Measurements from ENCODE around the gene LRRTM3. TPM values are rescaled to one million over a fixed set of nuclear protein-coding genes. Genes with fewer than 3 reads are reported as not detected.

Gene LRRTM3
- total RNA-seq, 2 donors from 2014 or later, result 0.14 TPM; not detected in 1

- H3K27me3 ChIP-seq (replicated peaks; ENCODE audit: insufficient read depth), result no peaks in the 10 kb centered on the region
- H3K4me1 ChIP-seq (ENCODE audit: control insufficient read depth in 1 of 2, low read depth in 2 of 2), result no peaks in the 10 kb centered on the region
- H3K4me3 ChIP-seq, result no peak overlapping the region
- ATAC-seq (ENCODE audit: insufficient number of reproducible peaks, low FRiP score, low read depth) (no peak), DNase-seq (ENCODE audit: low spot score) (no peak)
- no peak for TF ChIP-seq CTCF (IDR thresholded peaks at IDR 0.05)
- H3K27ac ChIP-seq, result no peak overlapping the region
- no peaks in the 10 kb centered on the region for H3K36me3 ChIP-seq
- H3K9me3 ChIP-seq, result no peaks in the 10 kb centered on the region
These were observed 151.5 kb downstream of the LRRTM3 start for GRCh38 chr10:67077376-67077775.

GRCh38 chr10:67079126-67079525 lies 153.3 kb downstream of the LRRTM3 start:
- TF ChIP-seq CTCF (IDR thresholded peaks at IDR 0.05), result no peak
- ATAC-seq (ENCODE audit: insufficient number of reproducible peaks, low FRiP score, low read depth), result no peak
- DNase-seq (ENCODE audit: low spot score), result no peak

GRCh38 chr10:67086327-67087134 lies 160.7 kb downstream of the LRRTM3 start:
- DNase-seq (ENCODE audit: low spot score) (no peak), ATAC-seq (ENCODE audit: insufficient number of reproducible peaks, low FRiP score, low read depth) (no peak)
- H3K36me3 ChIP-seq, result no peaks in the 10 kb centered on the region
- H3K4me3 ChIP-seq, result no peak overlapping the region
- no peak overlapping the region for H3K27ac ChIP-seq
- H3K9me3 ChIP-seq, result no peaks in the 10 kb centered on the region
- no peaks in the 10 kb centered on the region for H3K27me3 ChIP-seq (replicated peaks; ENCODE audit: insufficient read depth)
- TF ChIP-seq CTCF (IDR thresholded peaks at IDR 0.05), result no peak
- peaks cover 0 to 6% of the 10 kb centered on the region in 2 donors for H3K4me1 ChIP-seq (ENCODE audit: control insufficient read depth in 1 of 2, low read depth in 2 of 2)

More at GRCh38 chr10:67079126-67079525, 153.3 kb downstream of the LRRTM3 start:
- no peak overlapping the region for H3K4me3 ChIP-seq
- no peaks in the 10 kb centered on the region for H3K27me3 ChIP-seq (replicated peaks; ENCODE audit: insufficient read depth)
- no peaks in the 10 kb centered on the region for H3K9me3 ChIP-seq
- H3K4me1 ChIP-seq (ENCODE audit: control insufficient read depth in 1 of 2, low read depth in 2 of 2), result no peaks in the 10 kb centered on the region
- no peaks in the 10 kb centered on the region for H3K36me3 ChIP-seq
- no peak overlapping the region for H3K27ac ChIP-seq

GRCh38 chr10:67087135-67087425 lies 161.2 kb downstream of the LRRTM3 start:
- Histone ChIP-seq H3K4me1 (ENCODE audit: control insufficient read depth in 1 of 2, low read depth in 2 of 2) (peaks cover 0 to 6% of the 10 kb centered on the region in 2 donors), H3K4me3 (no peak overlapping the region), H3K9me3 (no peaks in the 10 kb centered on the region), H3K27me3 (replicated peaks; ENCODE audit: insufficient read depth) (no peaks in the 10 kb centered on the region), H3K27ac (no peak overlapping the region), H3K36me3 (no peaks in the 10 kb centered on the region)
- TF ChIP-seq CTCF (IDR thresholded peaks at IDR 0.05), result no peak
- DNase-seq (ENCODE audit: low spot score), result no peak
- ATAC-seq (ENCODE audit: insufficient number of reproducible peaks, low FRiP score, low read depth), result no peak

GRCh38 chr10:67088036-67088435 lies 162.2 kb downstream of the LRRTM3 start:
- TF ChIP-seq CTCF (IDR thresholded peaks at IDR 0.05), result no peak
- Histone ChIP-seq H3K4me3 (no peak overlapping the region), H3K27me3 (replicated peaks; ENCODE audit: insufficient read depth) (no peaks in the 10 kb centered on the region), H3K9me3 (no peaks in the 10 kb centered on the region), H3K4me1 (ENCODE audit: control insufficient read depth in 1 of 2, low read depth in 2 of 2) (peaks cover 0 to 6% of the 10 kb centered on the region in 2 donors), H3K36me3 (no peaks in the 10 kb centered on the region), H3K27ac (no peak overlapping the region)
- DNase-seq (ENCODE audit: low spot score) (no peak), ATAC-seq (ENCODE audit: insufficient number of reproducible peaks, low FRiP score, low read depth) (no peak)

All from thoracic aorta (tissue), 2 donors.